Activated naive CD4-positive, alpha-beta T cell treated with anti-CD3 and anti-CD28 coated beads, Interleukin-2, amount 50 U/mL, for 24 hours (primary cell): ENCODE data around the gene TM4SF20.
"Not testable (repeated sequence)": the region's sequence is repeated elsewhere in the genome, so short reads cannot be mapped to it uniquely, and the experiment has no call there.

Experiments
- H3K27ac Mint-ChIP-seq: one replicate; pipeline ENCODE4 v1.8.0; 2021; ENCODE audit warnings: mild to moderate bottlenecking, mixed read lengths
- H3K27me3 Mint-ChIP-seq: one replicate; pipeline ENCODE4 v1.8.0; 2021; ENCODE audit warnings: mixed read lengths
- H3K36me3 Mint-ChIP-seq: one replicate; pipeline ENCODE4 v1.8.0; 2021; ENCODE audit warnings: mixed read lengths
- H3K4me1 Mint-ChIP-seq: one replicate; pipeline ENCODE4 v1.8.0; 2021; ENCODE audit warnings: mixed read lengths
- H3K4me3 Mint-ChIP-seq: one replicate; pipeline ENCODE4 v1.8.0; 2021; ENCODE audit warnings: mild to moderate bottlenecking, mixed read lengths
- H3K9me3 Mint-ChIP-seq: one replicate; pipeline ENCODE4 v1.8.0; 2021; ENCODE audit warnings: mixed read lengths

Gene TM4SF20

DNA sequence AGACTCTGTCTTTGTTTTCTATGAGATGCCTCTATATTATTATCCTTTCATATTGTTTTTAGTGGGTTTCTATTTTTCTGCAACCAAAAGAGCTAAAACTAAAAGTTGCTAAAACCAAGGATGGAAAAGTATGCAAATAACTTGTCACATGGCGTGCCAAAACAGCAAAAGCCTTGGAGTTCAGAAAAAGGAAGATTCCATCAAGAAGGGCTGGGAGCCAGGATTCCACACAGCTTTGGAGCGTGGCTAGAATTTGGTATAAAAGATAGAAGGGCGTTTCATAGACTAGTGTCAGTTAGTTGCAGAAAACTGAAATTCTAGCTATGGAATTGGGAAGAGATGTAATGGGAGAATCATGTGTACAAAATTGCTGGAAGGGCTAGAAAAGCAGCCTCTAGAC, 4.6 kb upstream of the TM4SF20 start:
- Mint-ChIP-seq H3K27me3 (peaks cover 2% of the 10 kb centered on the region), H3K9me3 (no peaks in the 10 kb centered on the region), H3K4me1 (peaks cover 33% of the 10 kb centered on the region), H3K4me3 (no peak overlapping the region), H3K27ac (no peak overlapping the region), H3K36me3 (no peaks in the 10 kb centered on the region)

DNA sequence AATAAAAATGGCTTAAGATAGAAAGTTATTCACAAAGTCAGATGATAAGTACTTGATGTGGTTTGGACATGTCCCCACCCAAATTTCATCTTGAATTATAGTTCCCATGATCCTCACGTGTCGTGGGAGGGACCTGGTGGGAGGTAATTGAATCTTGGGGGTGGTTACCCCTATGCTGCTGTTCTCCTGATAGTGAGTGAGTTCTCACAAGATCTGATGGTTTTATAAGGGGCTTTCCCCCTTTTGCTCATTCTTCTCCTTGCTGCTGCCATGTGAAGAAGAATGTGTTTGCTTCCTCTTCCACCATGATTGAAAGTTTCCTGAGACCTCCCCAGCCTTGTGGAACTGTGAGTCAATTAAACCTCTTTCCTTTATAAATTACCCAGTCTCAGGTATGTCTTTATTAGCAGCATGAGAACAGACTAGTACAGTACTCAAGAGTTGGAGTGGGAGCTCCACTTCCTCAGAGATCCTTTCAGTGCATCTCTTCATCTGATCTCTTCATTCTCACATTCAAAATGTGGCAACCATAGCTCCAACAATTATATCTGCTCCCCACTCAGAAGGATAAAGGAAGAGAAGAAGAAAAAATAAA, 3.2 kb upstream of the TM4SF20 start:
- H3K27me3 Mint-ChIP-seq, H3K9me3 Mint-ChIP-seq, H3K36me3 Mint-ChIP-seq: not testable (repeated sequence)
- H3K4me3 Mint-ChIP-seq, result peak overlapping the region; percentile 51
- H3K4me1 Mint-ChIP-seq, result peaks cover 33% of the 10 kb centered on the region
- peak overlapping the region; percentile 95 for H3K27ac Mint-ChIP-seq

DNA sequence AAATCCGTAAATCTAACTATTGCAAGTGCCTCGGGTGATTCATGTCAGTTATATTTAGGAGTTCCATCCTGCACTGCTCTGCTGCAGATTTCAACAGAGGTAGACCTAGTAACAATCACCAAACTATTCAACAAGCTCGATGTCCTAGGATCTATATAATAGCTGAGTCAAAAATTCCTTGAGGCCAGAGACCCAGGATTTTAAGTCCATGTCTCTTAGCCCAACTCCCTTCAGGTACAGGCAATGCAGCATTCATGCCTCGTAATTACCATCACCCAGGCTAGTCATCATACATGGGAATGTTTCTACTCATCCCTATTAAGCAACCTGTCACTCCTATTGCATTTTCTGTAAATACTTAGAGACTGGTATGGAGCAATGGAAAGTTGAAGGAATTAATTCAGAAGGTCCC, 729 bp downstream of the TM4SF20 start:
- Mint-ChIP-seq H3K27me3 (no peaks in the 10 kb centered on the region), H3K9me3 (no peaks in the 10 kb centered on the region), H3K4me1 (peaks cover 23% of the 10 kb centered on the region), H3K36me3 (no peaks in the 10 kb centered on the region), H3K4me3 (no peak overlapping the region), H3K27ac (no peak overlapping the region)

DNA sequence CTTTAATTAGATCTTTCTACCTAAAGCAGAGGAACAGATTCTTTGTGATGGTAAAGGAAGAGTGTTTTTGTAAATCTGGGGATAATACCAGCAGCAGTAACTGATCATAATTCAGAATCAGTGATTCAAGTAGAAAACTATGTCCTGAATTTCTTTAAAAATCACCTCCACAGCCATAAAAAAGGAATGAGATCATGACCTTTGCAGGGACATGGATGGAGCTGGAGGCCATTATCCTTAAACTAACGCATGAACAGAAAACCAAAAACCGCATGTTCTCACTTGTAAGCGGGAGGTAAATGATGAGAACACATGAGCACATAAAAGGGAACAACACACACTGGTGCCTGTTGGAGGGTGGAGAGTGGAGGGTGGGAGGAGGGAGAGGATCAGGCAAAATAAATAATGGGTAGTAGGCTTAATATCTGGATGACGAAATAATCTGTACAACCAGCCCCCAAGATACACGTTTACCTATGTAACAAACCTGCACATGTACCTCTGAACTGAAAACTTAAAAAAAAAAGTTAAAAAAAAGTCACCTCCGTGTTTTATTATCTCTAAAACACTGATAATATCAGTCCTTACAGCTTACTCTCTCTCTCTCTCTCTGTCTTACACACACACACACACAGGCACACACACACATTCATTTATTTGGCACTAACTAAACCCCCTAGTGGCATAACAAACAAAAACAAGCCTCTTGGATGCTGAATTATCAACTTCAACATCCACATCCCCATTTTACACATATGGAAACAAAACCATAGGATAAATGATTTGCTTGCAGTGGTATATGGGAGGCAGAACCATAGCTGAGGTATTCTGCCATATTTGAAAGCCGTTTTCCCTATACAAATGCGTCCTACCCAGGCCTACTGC, 1.4 kb downstream of the TM4SF20 start:
- Mint-ChIP-seq H3K9me3 (no peaks in the 10 kb centered on the region), H3K27me3 (no peaks in the 10 kb centered on the region)

DNA sequence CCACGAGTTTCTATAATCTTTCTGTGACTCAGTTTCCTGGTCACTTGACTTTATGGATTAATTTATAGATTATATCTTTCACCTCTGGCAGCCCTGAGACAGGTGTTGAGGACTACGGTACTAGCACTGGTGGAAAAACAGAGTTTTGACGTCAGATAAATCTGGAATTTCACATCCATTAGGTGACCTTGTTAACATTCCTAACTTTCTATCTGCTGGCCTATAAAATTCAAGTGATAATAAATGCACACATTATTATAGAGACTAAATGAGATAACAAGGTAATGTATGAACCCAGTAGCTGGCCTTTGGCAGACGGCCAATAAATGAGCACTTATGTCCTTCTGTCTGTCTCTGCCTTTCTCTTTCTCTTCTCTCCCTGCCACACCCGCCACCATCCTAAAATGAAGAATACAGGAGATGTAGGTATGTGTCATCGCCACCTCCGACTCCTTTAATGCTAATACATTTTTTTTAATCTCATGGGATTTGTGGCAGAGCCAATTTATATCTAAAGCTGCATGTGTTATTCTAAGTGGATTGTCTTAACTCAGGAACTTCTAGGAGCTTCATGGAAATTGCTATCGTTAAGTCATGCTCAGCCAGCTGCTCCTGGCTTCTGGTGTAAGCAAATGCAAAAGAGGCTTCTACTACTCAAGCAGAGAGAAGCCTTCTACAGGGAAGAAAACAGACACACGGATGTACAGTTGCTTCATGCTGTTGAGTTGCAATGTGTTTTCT, 2.3 kb downstream of the TM4SF20 start:
- no peaks in the 10 kb centered on the region for H3K27me3 Mint-ChIP-seq

More for the DNA sequence above, 1.4 kb downstream of the TM4SF20 start:
- H3K4me1 Mint-ChIP-seq, result peaks cover 21% of the 10 kb centered on the region
- no peak overlapping the region for H3K27ac Mint-ChIP-seq
- no peaks in the 10 kb centered on the region for H3K36me3 Mint-ChIP-seq
- H3K4me3 Mint-ChIP-seq, result no peak overlapping the region

DNA sequence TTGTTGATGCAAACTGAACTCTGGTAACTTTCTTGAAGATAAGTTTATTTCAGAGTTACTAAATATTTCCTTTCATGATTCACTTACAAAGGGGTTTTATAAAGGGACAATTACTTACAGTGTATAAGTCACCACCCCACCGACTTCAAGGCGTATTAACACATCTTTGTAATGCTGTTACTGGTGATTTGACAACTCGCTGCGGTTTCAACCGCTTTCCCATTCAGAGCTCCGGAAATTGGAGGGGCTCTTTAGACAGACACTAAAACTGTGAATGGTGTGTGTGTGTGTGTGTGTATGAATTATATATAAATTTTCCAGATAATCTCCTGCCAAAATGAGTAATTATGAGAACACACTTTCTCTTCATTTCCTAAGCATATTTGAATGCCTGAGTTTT, 4.9 kb downstream of the TM4SF20 start:
- Mint-ChIP-seq H3K27ac (peak overlapping the region; percentile 87), H3K9me3 (no peaks in the 10 kb centered on the region), H3K4me1 (peaks cover 8% of the 10 kb centered on the region), H3K36me3 (no peaks in the 10 kb centered on the region), H3K27me3 (no peaks in the 10 kb centered on the region), H3K4me3 (no peak overlapping the region)

More for the DNA sequence above, 2.3 kb downstream of the TM4SF20 start:
- Mint-ChIP-seq H3K4me3 (no peak overlapping the region), H3K4me1 (peaks cover 12% of the 10 kb centered on the region), H3K27ac (no peak overlapping the region), H3K9me3 (no peaks in the 10 kb centered on the region), H3K36me3 (no peaks in the 10 kb centered on the region)

DNA sequence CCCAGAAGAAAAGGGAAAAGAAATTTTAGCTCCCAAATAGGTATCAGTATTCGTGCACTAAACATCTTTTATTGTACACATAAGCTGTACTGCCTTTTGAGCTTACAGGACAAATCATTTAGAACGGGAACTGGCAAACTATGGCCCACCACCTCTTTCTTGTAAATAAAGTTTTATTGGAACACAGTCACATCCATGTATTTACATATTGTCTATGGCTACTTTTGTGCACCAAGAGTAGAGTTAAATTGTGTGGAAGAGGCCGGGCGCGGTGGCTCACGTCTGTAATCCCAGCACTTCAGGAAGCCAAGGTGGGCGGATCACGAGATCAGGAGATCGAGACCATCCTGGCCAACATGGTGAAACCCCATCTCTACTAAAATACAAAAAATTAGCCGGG, 5.7 kb downstream of the TM4SF20 start:
- no peak overlapping the region for H3K4me3 Mint-ChIP-seq
- H3K9me3 Mint-ChIP-seq, result no peaks in the 10 kb centered on the region
- H3K4me1 Mint-ChIP-seq, result peaks cover 8% of the 10 kb centered on the region
- no peaks in the 10 kb centered on the region for H3K36me3 Mint-ChIP-seq
- H3K27ac Mint-ChIP-seq, result peak overlapping the region; percentile 60
- no peaks in the 10 kb centered on the region for H3K27me3 Mint-ChIP-seq

DNA sequence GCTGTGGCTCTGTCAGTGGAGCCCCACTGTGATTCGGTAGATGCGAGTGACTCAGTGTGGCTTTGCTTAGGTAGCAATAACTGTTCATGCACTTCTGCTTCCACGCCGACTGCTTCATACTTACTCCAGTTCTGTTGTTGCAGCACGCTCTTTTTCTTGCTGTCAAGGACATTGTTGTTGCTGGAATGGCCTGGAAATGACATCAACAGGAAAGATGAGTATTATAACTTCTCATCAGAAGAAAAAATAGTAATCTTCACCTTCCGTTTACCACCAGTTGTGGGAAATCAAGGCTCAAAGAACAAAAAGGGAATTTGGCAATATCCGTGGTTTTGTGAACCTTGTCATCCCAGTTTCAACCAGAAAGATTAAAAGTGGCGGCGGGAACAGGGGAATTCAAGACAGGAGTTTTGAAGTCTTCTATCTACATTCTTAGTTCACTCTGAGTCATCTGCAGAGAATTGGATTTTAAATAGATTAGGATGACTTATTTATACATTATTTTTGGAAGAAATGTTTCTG, 8.3 kb downstream of the TM4SF20 start:
- peaks cover 7% of the 10 kb centered on the region for H3K4me1 Mint-ChIP-seq
- no peaks in the 10 kb centered on the region for H3K36me3 Mint-ChIP-seq
- no peaks in the 10 kb centered on the region for H3K27me3 Mint-ChIP-seq
- no peaks in the 10 kb centered on the region for H3K9me3 Mint-ChIP-seq
- no peak overlapping the region for H3K27ac Mint-ChIP-seq
- no peak overlapping the region for H3K4me3 Mint-ChIP-seq

DNA sequence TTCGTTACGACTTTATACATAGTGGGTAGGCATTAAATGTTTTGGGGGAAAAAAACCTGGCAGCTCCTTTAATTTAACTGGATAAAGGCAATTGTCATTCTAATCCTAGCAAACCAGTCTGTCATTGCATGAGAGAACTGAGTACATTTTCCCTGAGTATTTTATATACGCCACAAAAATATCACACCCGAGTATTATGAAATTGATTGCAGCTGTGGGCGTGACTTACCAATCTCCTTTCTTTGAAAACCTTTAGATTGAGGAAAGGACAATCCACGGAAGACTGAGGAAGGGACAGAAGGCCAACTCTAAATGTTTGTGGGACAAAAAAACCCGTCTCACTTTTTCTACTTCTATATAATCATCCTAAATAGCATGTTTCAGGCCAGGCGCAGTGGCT, 9.0 kb downstream of the TM4SF20 start:
- H3K4me1 Mint-ChIP-seq, result peaks cover 7% of the 10 kb centered on the region
- no peak overlapping the region for H3K27ac Mint-ChIP-seq

DNA sequence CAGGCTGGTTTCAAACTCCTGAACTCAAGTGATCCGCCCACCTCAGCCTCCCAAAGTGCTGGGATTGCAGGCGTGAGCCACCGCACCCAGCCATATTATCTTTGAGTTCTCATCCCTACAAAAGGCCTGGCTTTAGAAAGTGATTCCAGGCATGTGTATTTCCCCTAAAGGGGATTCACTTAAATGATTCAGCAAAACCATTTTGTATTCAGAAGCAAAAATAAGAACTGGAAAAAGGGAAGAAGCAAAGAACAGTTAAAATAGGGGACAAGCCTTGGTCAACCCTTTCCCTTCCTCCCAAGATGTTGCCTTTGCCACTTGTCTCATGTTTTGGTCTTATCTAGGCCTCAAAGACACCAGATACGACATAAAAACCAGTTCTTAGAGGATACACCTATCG, 10.5 kb downstream of the TM4SF20 start:
- Mint-ChIP-seq H3K36me3 (no peaks in the 10 kb centered on the region), H3K4me3 (no peak overlapping the region), H3K27me3 (no peaks in the 10 kb centered on the region), H3K27ac (no peak overlapping the region), H3K9me3 (no peaks in the 10 kb centered on the region), H3K4me1 (peaks cover 7% of the 10 kb centered on the region)

More for the DNA sequence above, 9.0 kb downstream of the TM4SF20 start:
- Mint-ChIP-seq H3K36me3 (no peaks in the 10 kb centered on the region), H3K9me3 (no peaks in the 10 kb centered on the region), H3K27me3 (no peaks in the 10 kb centered on the region), H3K4me3 (no peak overlapping the region)

DNA sequence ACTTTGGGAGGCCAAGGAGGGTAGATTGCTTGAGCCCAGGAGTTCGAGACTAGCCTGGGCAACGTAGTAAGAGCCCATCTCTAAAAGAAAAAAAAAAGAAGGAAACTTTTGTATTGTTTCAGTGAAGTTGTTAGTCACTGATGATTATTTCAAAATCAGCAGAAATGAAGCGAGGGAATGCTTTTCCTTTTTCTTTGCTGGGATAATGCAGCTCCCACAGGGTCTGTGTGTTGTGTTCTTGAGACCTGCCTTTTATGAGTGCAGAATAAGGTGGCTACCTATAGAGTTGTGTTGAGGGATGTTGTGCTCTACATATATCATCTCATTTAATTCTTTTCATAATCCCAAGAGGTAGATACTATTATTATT, 11.7 kb downstream of the TM4SF20 start:
- Mint-ChIP-seq H3K4me3 (no peak overlapping the region), H3K36me3 (no peaks in the 10 kb centered on the region), H3K27ac (no peak overlapping the region), H3K9me3 (no peaks in the 10 kb centered on the region), H3K27me3 (no peaks in the 10 kb centered on the region), H3K4me1 (peaks cover 4% of the 10 kb centered on the region)

DNA sequence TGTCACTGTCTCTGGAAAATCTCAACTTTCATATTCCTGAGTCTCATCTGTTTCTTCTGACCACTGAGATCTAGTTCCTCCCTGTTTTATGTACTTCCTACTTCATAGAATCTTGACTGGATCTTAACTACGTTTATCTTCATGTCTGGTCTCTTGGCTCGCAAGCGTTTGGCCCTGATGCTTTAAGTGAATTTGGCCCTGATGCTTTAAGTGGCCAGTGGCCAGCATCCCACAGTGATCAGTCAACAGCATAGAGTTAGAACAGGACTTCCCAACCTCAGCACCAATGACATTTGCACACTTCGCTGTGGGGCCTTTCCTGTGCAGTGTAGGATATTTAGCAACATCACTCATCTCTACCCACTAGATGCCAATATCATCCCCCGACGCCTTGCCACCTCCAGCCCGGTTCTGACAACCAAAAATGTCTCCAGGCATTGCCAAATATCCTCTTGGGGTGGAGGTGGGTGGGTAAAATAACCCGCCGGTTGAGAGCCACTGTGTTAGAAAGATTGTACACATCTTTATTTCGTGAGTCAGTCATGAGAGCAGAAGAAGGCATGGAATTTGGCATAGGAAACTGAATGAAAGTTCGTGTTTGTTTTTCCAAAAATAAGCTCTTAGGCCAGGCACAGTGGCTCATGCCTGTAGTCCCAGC, 12.2 kb downstream of the TM4SF20 start:
- Mint-ChIP-seq H3K4me3 (no peak overlapping the region), H3K27me3 (no peaks in the 10 kb centered on the region), H3K36me3 (no peaks in the 10 kb centered on the region), H3K9me3 (no peaks in the 10 kb centered on the region), H3K4me1 (peaks cover 4% of the 10 kb centered on the region), H3K27ac (peak overlapping the region; percentile 31)

DNA sequence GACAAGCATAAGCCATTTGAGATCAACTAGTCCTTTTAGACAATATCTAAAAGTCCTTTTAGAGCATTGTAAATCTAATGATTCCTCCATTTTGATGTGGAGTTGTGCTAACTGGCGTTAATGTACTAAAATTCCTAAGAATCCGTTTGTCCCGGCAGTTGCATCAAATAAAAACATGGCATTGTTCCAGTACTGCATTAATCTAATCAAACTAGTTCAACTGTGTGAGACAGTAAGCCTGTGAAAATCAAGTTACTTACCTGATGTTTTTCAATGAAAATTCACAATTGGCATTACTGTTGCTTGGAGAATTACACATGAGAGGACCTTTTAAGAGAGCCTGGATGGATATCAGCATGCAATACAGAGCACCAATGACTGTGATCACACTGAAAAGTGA, 13.3 kb downstream of the TM4SF20 start:
- H3K4me1 Mint-ChIP-seq, result peaks cover 4% of the 10 kb centered on the region
- H3K36me3 Mint-ChIP-seq, result no peaks in the 10 kb centered on the region
- no peak overlapping the region for H3K27ac Mint-ChIP-seq
- no peaks in the 10 kb centered on the region for H3K27me3 Mint-ChIP-seq
- H3K9me3 Mint-ChIP-seq, result no peaks in the 10 kb centered on the region
- H3K4me3 Mint-ChIP-seq, result no peak overlapping the region

DNA sequence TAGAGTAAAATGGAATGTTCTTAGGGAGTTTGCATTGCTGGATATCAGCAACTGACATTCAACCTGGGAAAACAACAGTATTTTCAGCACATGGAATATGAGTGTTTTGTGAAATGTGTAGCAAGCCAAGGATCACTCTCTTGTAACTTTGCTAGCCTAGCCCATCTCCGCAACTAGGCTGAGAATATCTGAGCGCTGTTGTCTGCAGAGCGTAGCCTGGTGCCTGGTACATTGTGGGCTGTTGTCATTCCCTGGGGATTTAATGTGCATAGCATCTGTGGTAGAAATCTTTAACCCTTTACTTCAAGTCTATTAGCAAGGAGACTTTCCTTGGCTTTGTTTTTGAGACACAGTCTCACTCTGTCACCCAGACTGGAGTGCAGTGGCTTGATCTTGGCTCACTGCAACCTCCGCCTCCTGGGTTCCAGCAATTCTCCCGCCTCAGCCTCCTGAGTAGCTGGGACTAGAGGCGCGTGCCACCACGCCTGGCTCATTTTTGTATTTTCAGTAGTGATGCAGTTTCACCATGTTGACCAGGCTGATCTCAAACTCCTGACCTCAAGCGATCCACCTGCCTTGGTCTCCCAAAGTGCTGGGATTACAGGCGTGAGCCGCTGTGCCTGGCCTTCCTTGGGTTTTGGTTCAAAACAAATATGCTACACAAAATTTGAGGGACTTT, 14.4 kb downstream of the TM4SF20 start:
- H3K36me3 Mint-ChIP-seq, H3K27ac Mint-ChIP-seq, H3K9me3 Mint-ChIP-seq, H3K4me3 Mint-ChIP-seq, H3K4me1 Mint-ChIP-seq, H3K27me3 Mint-ChIP-seq: not testable (repeated sequence)

DNA sequence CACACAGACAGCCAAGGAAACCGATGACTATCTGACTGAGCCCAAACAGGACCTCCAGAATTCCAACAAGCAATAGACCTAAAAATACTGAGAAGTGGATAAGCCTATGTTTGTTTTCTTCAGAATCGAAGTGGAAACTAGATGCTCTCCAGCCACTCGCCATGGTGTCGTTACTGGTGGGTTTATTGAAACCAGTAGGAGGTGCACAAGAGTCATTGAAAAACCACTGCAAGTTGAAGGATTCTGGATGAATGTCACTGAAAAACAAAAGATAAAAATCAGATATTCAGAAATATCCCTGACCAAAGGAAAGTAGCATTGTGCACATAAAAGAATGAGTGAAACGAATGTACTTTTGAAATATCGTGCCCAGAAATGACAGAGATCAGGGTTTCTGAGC, 15.3 kb downstream of the TM4SF20 start:
- no peaks in the 10 kb centered on the region for H3K9me3 Mint-ChIP-seq
- peaks cover 4% of the 10 kb centered on the region for H3K4me1 Mint-ChIP-seq
- H3K4me3 Mint-ChIP-seq, result no peak overlapping the region
- no peaks in the 10 kb centered on the region for H3K36me3 Mint-ChIP-seq
- H3K27ac Mint-ChIP-seq, result no peak overlapping the region
- no peaks in the 10 kb centered on the region for H3K27me3 Mint-ChIP-seq
